Dendritic cell treated with granulocyte-macrophage colony-stimulating factor and Interleukin-4, amounts not matched to agents 40 ng/mL and 50 ng/mL, for 4 days (primary cell): ENCODE data around the gene BLVRA.
"Not testable (repeated sequence)": the region's sequence is repeated elsewhere in the genome, so short reads cannot be mapped to it uniquely, and the experiment has no call there.

ENCODE experiments used
- H3K27ac Mint-ChIP-seq: one replicate; pipeline ENCODE4 v1.8.0; 2022; ENCODE audit warnings: mild to moderate bottlenecking, mixed read lengths
- H3K27me3 Mint-ChIP-seq: one replicate; pipeline ENCODE4 v1.8.0; 2022; ENCODE audit warnings: mild to moderate bottlenecking, mixed read lengths
- H3K36me3 Mint-ChIP-seq: one replicate; pipeline ENCODE4 v1.8.0; 2022; ENCODE audit warnings: low read depth, mixed read lengths
- H3K4me1 Mint-ChIP-seq: one replicate; pipeline ENCODE4 v1.8.0; 2022; ENCODE audit warnings: low read depth, mixed read lengths
- H3K4me3 Mint-ChIP-seq: one replicate; pipeline ENCODE4 v1.8.0; 2022; ENCODE audit warnings: mild to moderate bottlenecking, moderate library complexity, mixed read lengths
- H3K9me3 Mint-ChIP-seq: one replicate; pipeline ENCODE4 v1.8.0; 2022; ENCODE audit warnings: mixed read lengths
- intact Hi-C: fragments of 100-400 bp; cut with micrococcal nuclease; formaldehyde crosslinking; loops from one replicate; pipeline ENCODE4 v1.15.0; 2022

The BLVRA gene

DNA sequence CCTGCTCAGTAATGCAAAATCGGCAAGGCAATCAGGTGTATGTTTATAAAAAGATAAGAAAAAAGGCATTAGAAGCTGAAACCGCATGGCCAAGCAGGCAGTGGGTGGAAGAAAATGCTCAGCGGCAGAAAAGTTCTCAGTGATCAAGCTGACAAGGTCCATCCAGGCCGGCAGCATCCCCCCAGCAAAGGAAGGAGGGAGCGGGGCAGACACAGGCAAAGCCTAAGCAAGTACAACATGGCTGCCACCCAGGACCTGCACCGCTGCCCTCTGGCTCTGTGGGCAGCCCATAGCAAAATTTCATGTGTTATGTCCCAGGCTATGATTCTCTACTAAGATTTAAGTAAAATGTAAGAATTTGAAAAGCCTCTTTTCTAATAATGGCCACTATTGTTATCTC lies 65.5 kb downstream of the BLVRA start:
- peaks cover 3% of the 10 kb centered on the region for H3K27me3 Mint-ChIP-seq
- intact Hi-C loops, result no loop called here
- H3K9me3 Mint-ChIP-seq, result no peaks in the 10 kb centered on the region
- peaks cover 16% of the 10 kb centered on the region for H3K4me1 Mint-ChIP-seq
- H3K36me3 Mint-ChIP-seq, result no peaks in the 10 kb centered on the region
- H3K27ac Mint-ChIP-seq, result no peak overlapping the region
- no peak overlapping the region for H3K4me3 Mint-ChIP-seq

DNA sequence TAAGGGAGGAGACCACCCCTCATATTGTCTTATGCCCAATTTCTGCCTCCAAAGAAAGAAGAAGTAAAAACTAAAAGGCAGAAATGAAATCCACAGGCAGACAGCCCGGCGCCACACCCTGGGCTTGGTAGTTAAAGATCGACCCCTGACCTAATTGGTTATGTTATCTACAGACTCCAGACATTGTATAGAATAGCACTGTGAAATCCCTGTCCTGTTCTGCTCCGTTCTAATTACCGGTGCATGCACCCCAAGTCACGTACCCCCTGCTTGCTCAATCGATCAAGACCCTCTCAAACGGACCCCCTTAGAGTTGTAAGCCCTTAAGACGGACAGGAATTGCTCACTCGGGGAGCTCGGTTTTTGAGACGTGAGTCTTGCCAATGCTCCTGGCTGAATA lies 66.0 kb downstream of the BLVRA start:
- H3K9me3 Mint-ChIP-seq, intact Hi-C loops: not testable (repeated sequence)

DNA sequence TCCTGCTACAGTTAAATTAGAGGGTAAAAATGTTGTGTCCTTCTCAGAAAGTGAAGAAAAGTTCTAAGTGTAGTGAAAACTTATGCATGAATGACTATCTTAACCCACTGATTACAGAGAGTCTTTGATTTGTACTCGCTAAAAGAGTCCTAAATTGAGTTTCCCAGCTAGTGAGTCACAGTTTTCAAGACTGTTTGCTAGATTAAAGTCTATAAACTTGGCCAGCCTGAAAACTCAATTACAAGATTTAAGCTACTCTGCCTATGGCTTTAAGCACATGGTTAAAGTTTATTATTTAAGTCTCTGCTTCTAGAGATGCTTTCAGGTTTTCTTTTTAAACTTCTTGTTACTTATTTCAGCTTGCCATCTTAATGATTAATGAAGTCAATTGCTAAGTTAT lies 66.5 kb downstream of the BLVRA start:
- intact Hi-C loops, result no loop called here
- Mint-ChIP-seq H3K36me3 (no peaks in the 10 kb centered on the region), H3K4me3 (no peak overlapping the region), H3K9me3 (no peaks in the 10 kb centered on the region), H3K4me1 (peaks cover 8% of the 10 kb centered on the region), H3K27me3 (peaks cover 4% of the 10 kb centered on the region), H3K27ac (no peak overlapping the region)

More for the DNA sequence above, 66.0 kb downstream of the BLVRA start:
- H3K4me1 Mint-ChIP-seq, result peaks cover 13% of the 10 kb centered on the region
- not testable (repeated sequence) for H3K36me3 Mint-ChIP-seq, H3K27ac Mint-ChIP-seq, H3K27me3 Mint-ChIP-seq, H3K4me3 Mint-ChIP-seq

- peaks cover 4% of the 10 kb centered on the region for H3K27me3 Mint-ChIP-seq
- H3K27ac Mint-ChIP-seq, result no peak overlapping the region
- H3K4me1 Mint-ChIP-seq, result peaks cover 7% of the 10 kb centered on the region
- no peaks in the 10 kb centered on the region for H3K9me3 Mint-ChIP-seq
- H3K4me3 Mint-ChIP-seq, result no peak overlapping the region
- intact Hi-C loops, result no loop called here
- no peaks in the 10 kb centered on the region for H3K36me3 Mint-ChIP-seq
Observed at GRCh38 chr7:43825391-43825808, 66.9 kb downstream of the BLVRA start.

DNA sequence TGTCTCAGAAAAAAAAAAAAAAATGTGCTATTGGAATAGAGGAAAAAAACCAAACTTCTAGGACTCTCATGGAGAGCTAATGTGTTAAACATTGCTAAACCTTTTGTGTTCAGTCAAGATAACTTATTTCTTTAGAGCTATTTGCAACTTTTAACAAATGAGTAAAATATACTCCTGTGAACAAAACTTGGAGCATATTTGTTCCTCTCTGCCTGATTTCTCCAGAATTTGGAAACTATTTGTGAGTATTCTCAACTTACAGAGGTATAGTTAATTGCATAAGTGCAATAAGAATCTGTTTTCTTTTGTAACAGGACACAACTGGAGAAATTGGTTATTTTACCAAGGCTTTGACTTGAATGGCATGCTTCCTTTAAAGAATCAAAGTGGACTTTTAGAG lies 72.4 kb downstream of the BLVRA start:
- H3K9me3 Mint-ChIP-seq, H3K36me3 Mint-ChIP-seq, H3K27ac Mint-ChIP-seq, H3K4me3 Mint-ChIP-seq, H3K27me3 Mint-ChIP-seq: not testable (repeated sequence)
- H3K4me1 Mint-ChIP-seq, result peaks cover 13% of the 10 kb centered on the region
- intact Hi-C loops, result loop anchor here (10.0 kb wide), 1 partner anchor 396 kb away; no protein-coding TSS in a partner anchor

DNA sequence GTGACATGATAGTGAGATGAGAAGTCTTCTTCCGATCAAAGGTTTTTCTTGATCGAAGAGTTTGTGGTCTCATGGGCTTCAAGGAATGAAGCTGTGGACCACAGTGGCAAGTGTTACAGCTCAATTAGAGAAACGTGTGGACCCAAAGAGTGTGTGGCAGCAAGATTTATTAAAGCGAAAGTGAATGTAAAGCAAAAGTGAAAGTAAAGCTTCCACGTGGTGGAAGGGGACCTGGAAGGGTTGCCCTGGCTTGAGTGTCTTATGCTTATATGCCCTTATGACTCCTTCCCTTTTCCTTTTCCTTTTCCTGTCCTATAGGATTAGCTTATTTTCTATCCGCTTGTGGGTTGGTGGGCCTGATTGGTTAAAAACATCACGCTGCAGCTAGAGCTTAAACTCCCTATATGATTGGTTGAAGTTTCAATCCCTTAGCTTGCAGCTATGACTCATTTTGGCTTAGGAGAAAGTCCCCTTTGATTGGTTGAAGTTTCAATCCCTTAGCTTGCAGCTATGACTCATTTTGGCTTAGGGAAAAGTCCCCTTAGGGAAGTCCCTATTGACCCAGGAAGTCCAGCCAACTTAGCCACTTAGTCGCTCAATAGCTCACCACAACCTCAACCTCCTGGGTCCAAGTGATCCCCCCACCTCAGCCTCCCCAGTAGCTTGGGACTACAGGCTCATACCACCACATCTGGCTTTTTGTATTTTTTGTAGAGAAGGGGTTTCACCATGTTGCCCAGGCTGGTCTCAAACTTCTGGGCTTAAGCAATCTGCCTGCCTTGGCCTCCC lies 76.2 kb downstream of the BLVRA start:
- H3K4me3 Mint-ChIP-seq, result peak overlapping the region; percentile 26
- H3K27ac Mint-ChIP-seq, result peak overlapping the region; percentile 55
- H3K36me3 Mint-ChIP-seq, result no peaks in the 10 kb centered on the region
- peaks cover 9% of the 10 kb centered on the region for H3K9me3 Mint-ChIP-seq
- intact Hi-C loops, result loop anchor here (10.0 kb wide), 1 partner anchor 400 kb away; no protein-coding TSS in a partner anchor
- H3K27me3 Mint-ChIP-seq, result peaks cover 5% of the 10 kb centered on the region
- H3K4me1 Mint-ChIP-seq, result peaks cover 13% of the 10 kb centered on the region

- peaks cover 13% of the 10 kb centered on the region for H3K4me1 Mint-ChIP-seq
- H3K36me3 Mint-ChIP-seq, result no peaks in the 10 kb centered on the region
- peaks cover 7% of the 10 kb centered on the region for H3K27me3 Mint-ChIP-seq
- intact Hi-C loops, result loop anchor here (2.0 to 10.0 kb wide), 2 partner anchors 113 to 403 kb away; no protein-coding TSS in a partner anchor
- no peak overlapping the region for H3K4me3 Mint-ChIP-seq
- peaks cover 9% of the 10 kb centered on the region for H3K9me3 Mint-ChIP-seq
- H3K27ac Mint-ChIP-seq, result peak overlapping the region; percentile 53
Observed at GRCh38 chr7:43838201-43838658, 79.8 kb downstream of the BLVRA start.

GRCh38 chr7:43843296-43843695 lies 84.8 kb downstream of the BLVRA start:
- no peaks in the 10 kb centered on the region for H3K36me3 Mint-ChIP-seq
- H3K27ac Mint-ChIP-seq, result no peak overlapping the region
- peaks cover 7% of the 10 kb centered on the region for H3K27me3 Mint-ChIP-seq
- intact Hi-C loops, result no loop called here
- no peaks in the 10 kb centered on the region for H3K4me1 Mint-ChIP-seq
- H3K9me3 Mint-ChIP-seq, result no peaks in the 10 kb centered on the region
- H3K4me3 Mint-ChIP-seq, result no peak overlapping the region

GRCh38 chr7:43844257-43844656 lies 85.8 kb downstream of the BLVRA start:
- Mint-ChIP-seq H3K4me1 (no peaks in the 10 kb centered on the region), H3K36me3 (no peaks in the 10 kb centered on the region), H3K27ac (no peak overlapping the region), H3K27me3 (peaks cover 8% of the 10 kb centered on the region), H3K9me3 (no peaks in the 10 kb centered on the region), H3K4me3 (no peak overlapping the region)
- intact Hi-C loops, result no loop called here

GRCh38 chr7:43844662-43845061 lies 86.2 kb downstream of the BLVRA start:
- Mint-ChIP-seq H3K36me3 (no peaks in the 10 kb centered on the region), H3K27me3 (peaks cover 10% of the 10 kb centered on the region), H3K4me3 (no peak overlapping the region), H3K9me3 (no peaks in the 10 kb centered on the region), H3K27ac (no peak overlapping the region), H3K4me1 (no peaks in the 10 kb centered on the region)
- intact Hi-C loops, result no loop called here

DNA sequence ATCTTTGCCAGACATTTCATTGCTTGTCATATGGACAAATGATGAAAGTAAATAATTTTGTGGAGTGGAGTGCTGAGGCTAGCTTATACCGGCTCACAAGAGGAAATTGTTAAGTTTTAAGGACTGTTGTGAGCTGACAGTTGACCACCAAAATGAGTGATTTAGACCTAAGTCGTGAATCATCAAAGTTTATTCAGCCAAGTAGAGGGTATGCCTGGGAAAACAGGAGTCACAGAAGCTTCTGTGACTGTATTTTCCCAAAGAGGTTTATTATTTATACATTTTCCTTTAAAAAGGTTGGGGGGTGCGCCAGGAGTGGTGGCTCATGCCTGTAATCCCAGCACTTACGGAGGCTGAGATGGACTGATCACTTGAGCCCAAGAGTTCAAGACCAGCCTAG lies 89.0 kb downstream of the BLVRA start:
- Mint-ChIP-seq H3K9me3 (no peaks in the 10 kb centered on the region), H3K27me3 (peaks cover 20% of the 10 kb centered on the region), H3K4me3 (no peak overlapping the region), H3K36me3 (no peaks in the 10 kb centered on the region), H3K4me1 (no peaks in the 10 kb centered on the region), H3K27ac (no peak overlapping the region)
- intact Hi-C loops, result no loop called here

- Mint-ChIP-seq H3K36me3 (no peaks in the 10 kb centered on the region), H3K9me3 (no peaks in the 10 kb centered on the region), H3K27me3 (peaks cover 25% of the 10 kb centered on the region), H3K27ac (no peak overlapping the region), H3K4me1 (no peaks in the 10 kb centered on the region), H3K4me3 (no peak overlapping the region)
- intact Hi-C loops, result no loop called here
Observed at GRCh38 chr7:43849047-43849446, 90.6 kb downstream of the BLVRA start.

- intact Hi-C loops, result no loop called here
- Mint-ChIP-seq H3K27ac (no peak overlapping the region), H3K27me3 (peaks cover 25% of the 10 kb centered on the region), H3K9me3 (no peaks in the 10 kb centered on the region), H3K4me1 (no peaks in the 10 kb centered on the region), H3K36me3 (no peaks in the 10 kb centered on the region), H3K4me3 (no peak overlapping the region)
Observed at GRCh38 chr7:43850348-43851116, 92.1 kb downstream of the BLVRA start.

DNA sequence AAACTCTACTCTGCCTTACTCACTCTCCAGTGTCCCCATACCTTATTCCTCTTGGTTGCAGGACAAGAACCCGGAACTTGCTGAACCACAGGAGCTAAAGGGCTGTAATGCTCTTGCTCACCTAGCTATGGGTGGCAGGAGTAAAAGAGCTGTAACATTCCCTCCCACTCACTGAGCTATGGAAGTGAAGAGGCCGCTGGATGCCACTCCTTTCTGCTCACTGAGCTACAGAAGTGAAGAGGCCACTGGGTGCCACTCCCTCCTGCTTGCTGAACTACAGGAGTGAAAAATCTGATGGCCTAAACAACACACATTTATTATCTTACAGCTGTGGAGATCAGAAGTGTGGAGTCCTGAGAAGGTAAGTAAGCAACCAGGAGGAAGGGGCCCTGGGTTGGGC lies 93.3 kb downstream of the BLVRA start:
- Mint-ChIP-seq H3K27me3 (peaks cover 25% of the 10 kb centered on the region), H3K4me3 (no peak overlapping the region), H3K9me3 (no peaks in the 10 kb centered on the region), H3K27ac (no peak overlapping the region), H3K36me3 (no peaks in the 10 kb centered on the region), H3K4me1 (no peaks in the 10 kb centered on the region)
- intact Hi-C loops, result no loop called here
